WTC11 (cell line): ENCODE data around the gene IL6ST. TPM values are rescaled to one million over a fixed set of nuclear protein-coding genes. Genes with fewer than 3 reads are reported as not detected.

Experiments
- ATAC-seq: fragments of 200-7000 bp; cut with Tn5 transposase; 2 replicates; pipeline ENCODE4 v1.10.0; 2021; ENCODE audit warnings: mild to moderate bottlenecking, moderate library complexity
- CTCF ChIA-PET: fragments of 300-600 bp; sonication (Branson Sonifier 250); formaldehyde crosslinking; loops from one replicate; lab custom pipeline; 2021; ENCODE audit warnings: antibody characterized with exemption; lab: Charles Lee
- POLR2A ChIA-PET: fragments of 350-600 bp; sonication (Branson Sonifier 250); formaldehyde crosslinking; loops from one replicate; lab custom pipeline; 2021; ENCODE audit warnings: antibody characterized with exemption; lab: Charles Lee
- DNase-seq: peaks from one replicate; pipeline ENCODE4 v3.0.0; 2021; ENCODE audit warnings: low spot score
- H3K27ac Mint-ChIP-seq: 2 replicates; pipeline ENCODE4 v1.8.0; 2021; ENCODE audit warnings: mixed read lengths
- H3K27me3 Mint-ChIP-seq: 2 replicates; pipeline ENCODE4 v1.8.0; 2021; ENCODE audit warnings: low read depth, mild to moderate bottlenecking, moderate library complexity, mixed read lengths
- H3K36me3 Mint-ChIP-seq: 2 replicates; pipeline ENCODE4 v1.8.0; 2021; ENCODE audit warnings: mixed read lengths
- H3K4me1 Mint-ChIP-seq: 2 replicates; pipeline ENCODE4 v1.8.0; 2022; ENCODE audit warnings: mixed read lengths
- H3K4me3 Mint-ChIP-seq: 2 replicates; pipeline ENCODE4 v1.8.0; 2021; ENCODE audit warnings: mild to moderate bottlenecking, moderate library complexity, mixed read lengths
- H3K9me3 Mint-ChIP-seq: 2 replicates; pipeline ENCODE4 v1.8.0; 2021; ENCODE audit warnings: mixed read lengths
- ATF1 ChIP-seq: sonication (generic); formaldehyde crosslinking; IDR thresholded peaks from 2 replicates; pipeline ENCODE4 v1.8.1; 2023; ENCODE audit warnings: mild to moderate bottlenecking, moderate library complexity, missing genetic modification reagents
- ESRRA ChIP-seq: sonication (generic); formaldehyde crosslinking; IDR thresholded peaks from 2 replicates; pipeline ENCODE4 v1.8.1; 2022; ENCODE audit warnings: mild to moderate bottlenecking, missing genetic modification reagents, borderline replicate concordance
- FOXJ3 ChIP-seq: sonication (generic); formaldehyde crosslinking; IDR thresholded peaks from 2 replicates; pipeline ENCODE4 v1.9.0; 2021; ENCODE audit warnings: missing genetic modification reagents, mild to moderate bottlenecking, borderline replicate concordance
- FOXK1 ChIP-seq: sonication (generic); formaldehyde crosslinking; IDR thresholded peaks from 2 replicates; pipeline ENCODE4 v1.8.0; 2022; ENCODE audit warnings: mild to moderate bottlenecking, moderate library complexity, missing genetic modification reagents
- GRHL2 ChIP-seq: fragments of 250-450 bp; sonication (Bioruptor Pico); IDR thresholded peaks from 2 replicates; pipeline ENCODE4 v1.8.0; 2022; ENCODE audit warnings: mild to moderate bottlenecking, moderate library complexity; ENCODE audit not compliant: insufficient replicate concordance, severe bottlenecking
- KAT7 ChIP-seq: sonication (generic); formaldehyde crosslinking; IDR thresholded peaks from 2 replicates; pipeline ENCODE4 v1.8.1; 2023; ENCODE audit warnings: missing genetic modification reagents, mild to moderate bottlenecking, borderline replicate concordance
- MAX ChIP-seq: sonication (generic); formaldehyde crosslinking; IDR thresholded peaks from 2 replicates; pipeline ENCODE4 v1.8.0; 2022; ENCODE audit warnings: mild to moderate bottlenecking, missing genetic modification reagents
- OVOL2 ChIP-seq: fragments of 250-450 bp; sonication (Bioruptor Pico); IDR thresholded peaks from 2 replicates; pipeline ENCODE4 v1.9.0; 2021; ENCODE audit warnings: mild to moderate bottlenecking, borderline replicate concordance
- PRRX2 ChIP-seq: fragments of 250-450 bp; sonication (Bioruptor Pico); IDR thresholded peaks from 2 replicates; pipeline ENCODE4 v1.8.0; 2021; ENCODE audit warnings: mild to moderate bottlenecking
- RELA ChIP-seq: sonication (generic); formaldehyde crosslinking; IDR thresholded peaks from 2 replicates; pipeline ENCODE4 v1.8.1; 2022; ENCODE audit warnings: missing genetic modification reagents, mild to moderate bottlenecking, borderline replicate concordance
- SMAD4 ChIP-seq: sonication (generic); formaldehyde crosslinking; IDR thresholded peaks from 2 replicates; pipeline ENCODE4 v1.8.0; 2022; ENCODE audit warnings: mild to moderate bottlenecking, missing genetic modification reagents
- STAT6 ChIP-seq: sonication (generic); formaldehyde crosslinking; conservative IDR thresholded peaks from 2 replicates; pipeline ENCODE4 v1.8.1; 2023; ENCODE audit warnings: mild to moderate bottlenecking, low read depth, missing genetic modification reagents, moderate library complexity
- TEAD1 ChIP-seq: sonication (generic); formaldehyde crosslinking; IDR thresholded peaks from 2 replicates; pipeline ENCODE4 v1.8.0; 2022; ENCODE audit warnings: mild to moderate bottlenecking, missing genetic modification reagents
- TEAD4 ChIP-seq: sonication (generic); formaldehyde crosslinking; IDR thresholded peaks from 2 replicates; pipeline ENCODE4 v1.8.0; 2022; ENCODE audit warnings: mild to moderate bottlenecking, missing genetic modification reagents
- ZBTB21 ChIP-seq: sonication (generic); formaldehyde crosslinking; IDR thresholded peaks from 2 replicates; pipeline ENCODE4 v1.8.1; 2023; ENCODE audit warnings: mild to moderate bottlenecking, missing genetic modification reagents, borderline replicate concordance
- ZBTB43 ChIP-seq: sonication (generic); formaldehyde crosslinking; IDR thresholded peaks from 2 replicates; pipeline ENCODE4 v1.8.1; 2023; ENCODE audit warnings: mild to moderate bottlenecking, missing genetic modification reagents
- ZMAT4 ChIP-seq: fragments of 250-450 bp; sonication (Bioruptor Pico); IDR thresholded peaks from 2 replicates; pipeline ENCODE4 v1.9.0; 2021; ENCODE audit warnings: mild to moderate bottlenecking
- ZNF138 ChIP-seq: sonication (generic); formaldehyde crosslinking; conservative IDR thresholded peaks from 2 replicates; pipeline ENCODE4 v1.8.1; 2022; ENCODE audit warnings: mild to moderate bottlenecking, moderate library complexity, missing genetic modification reagents
- ZNF281 ChIP-seq: sonication (generic); formaldehyde crosslinking; IDR thresholded peaks from 2 replicates; pipeline ENCODE4 v1.8.0; 2023; ENCODE audit warnings: mild to moderate bottlenecking, missing genetic modification reagents
- ZNF317 ChIP-seq: sonication (generic); formaldehyde crosslinking; IDR thresholded peaks from 2 replicates; pipeline ENCODE4 v1.8.1; 2023; ENCODE audit warnings: low read depth, mild to moderate bottlenecking, moderate library complexity, missing genetic modification reagents, borderline replicate concordance
- ZNF416 ChIP-seq: fragments of 250-450 bp; sonication (Bioruptor Pico); IDR thresholded peaks from 2 replicates; pipeline ENCODE4 v1.9.0; 2021; ENCODE audit warnings: mild to moderate bottlenecking, inconsistent platforms
- total RNA-seq: library from RNA; stranded (reverse); gene quantifications from 3 replicates; pipeline ENCODE4 v1.2.3, GENCODE V29; 2021

Gene IL6ST
- total RNA-seq, 1 experiment from 2014 or later = 8.4 TPM

- TF ChIP-seq ZNF281 (CRISPR knock-in tag) = no peak
- TF ChIP-seq GRHL2 (CRISPR knock-in tag) = no peak
- no peak for TF ChIP-seq ZNF416 (CRISPR knock-in tag)
- no peak for TF ChIP-seq FOXK1 (CRISPR knock-in tag)
- TF ChIP-seq ZNF138 (CRISPR knock-in tag) = no peak
- no peak for TF ChIP-seq RELA (CRISPR knock-in tag)
- TF ChIP-seq ZBTB21 (CRISPR knock-in tag) = no peak
- no peak for TF ChIP-seq ZMAT4 (CRISPR knock-in tag)
Measured at GRCh38 chr5:55904152-55904551, 90.6 kb downstream of the IL6ST start (continued).

GRCh38 chr5:55903121-55903701, 91.6 kb downstream of the IL6ST start:
- POLR2A ChIA-PET = no interaction called here
- ATAC-seq = no peak

GRCh38 chr5:55902696-55903095, 92.1 kb downstream of the IL6ST start:
- POLR2A ChIA-PET = no interaction called here
- H3K27ac Mint-ChIP-seq = no peak overlapping the region
- no peaks in the 10 kb centered on the region for H3K36me3 Mint-ChIP-seq
- H3K4me1 Mint-ChIP-seq = no peaks in the 10 kb centered on the region
- no peak for TF ChIP-seq SMAD4
- no peak for TF ChIP-seq ESRRA (CRISPR knock-in tag)
- no peak for TF ChIP-seq TEAD1 (CRISPR knock-in tag)
- TF ChIP-seq KAT7 = no peak
- no peak for TF ChIP-seq PRRX2 (CRISPR knock-in tag)
- no peak for TF ChIP-seq ZBTB43 (CRISPR knock-in tag)
- no peak for TF ChIP-seq OVOL2 (CRISPR knock-in tag)
- no peak for TF ChIP-seq ZNF416 (CRISPR knock-in tag)
- no peak for TF ChIP-seq RELA (CRISPR knock-in tag)
- TF ChIP-seq ZNF317 (CRISPR knock-in tag) = no peak
- TF ChIP-seq STAT6 (CRISPR knock-in tag) = no peak
- no peak for TF ChIP-seq FOXJ3
- no peak for TF ChIP-seq ATF1
- TF ChIP-seq MAX (CRISPR knock-in tag) = no peak
- H3K9me3 Mint-ChIP-seq = no peaks in the 10 kb centered on the region
- H3K4me3 Mint-ChIP-seq = no peak overlapping the region
- H3K27me3 Mint-ChIP-seq = no peaks in the 10 kb centered on the region
- no peak for DNase-seq
- CTCF ChIA-PET = no interaction called here
- no peak for ATAC-seq

More at GRCh38 chr5:55903121-55903701, 91.6 kb downstream of the IL6ST start:
- Mint-ChIP-seq H3K4me3 (no peak overlapping the region), H3K4me1 (no peaks in the 10 kb centered on the region), H3K27ac (no peak overlapping the region), H3K27me3 (no peaks in the 10 kb centered on the region), H3K36me3 (no peaks in the 10 kb centered on the region), H3K9me3 (no peaks in the 10 kb centered on the region)
- DNase-seq = no peak
- no peak for TF ChIP-seq FOXK1 (CRISPR knock-in tag)
- TF ChIP-seq TEAD4 (CRISPR knock-in tag) = no peak
- CTCF ChIA-PET = interaction anchor here (0.6 kb wide), 1 partner anchor 33 kb away, joined by 5 read pairs; no protein-coding TSS in a partner anchor
